ENCODE data around the gene COPS4. TPM values are rescaled to one million over a fixed set of nuclear protein-coding genes. Genes with fewer than 3 reads are reported as not detected.

COPS4 gene
- total and polyA plus RNA-seq, 9 donors, result 54.1 to 69.1 (median 61.3) TPM

DNA sequence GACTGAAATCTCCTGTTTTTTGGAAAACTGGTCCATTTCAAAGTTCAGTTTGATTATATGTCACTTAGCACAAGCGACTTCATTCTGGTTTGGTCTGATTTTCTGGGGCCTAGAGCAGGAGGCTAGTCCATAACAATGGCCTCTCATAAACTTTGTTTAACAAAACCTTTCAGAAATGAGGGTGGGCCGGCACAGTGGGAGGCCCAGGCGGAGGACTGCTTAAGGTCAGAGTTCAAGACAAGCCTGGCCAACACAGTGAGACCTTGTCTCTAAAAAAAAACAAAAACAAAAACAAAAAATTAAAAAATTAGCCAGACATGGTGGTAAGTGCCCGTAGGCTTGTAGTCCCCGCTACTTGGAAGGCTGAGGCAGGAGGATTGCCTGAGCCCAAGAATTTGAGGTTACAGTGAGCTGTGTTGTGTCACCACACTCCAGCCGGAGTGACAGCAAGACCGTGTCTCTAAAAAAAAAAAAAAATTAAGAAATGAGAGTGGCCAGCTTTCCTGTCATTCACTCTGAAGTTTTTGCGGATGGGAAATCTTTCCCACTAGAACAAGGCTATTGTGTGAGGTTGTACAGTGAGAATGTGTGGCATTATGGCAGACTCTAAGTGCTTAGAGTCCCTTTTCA, 80.8 kb downstream of the COPS4 start:
- WGBS (ENCODE audit: insufficient coverage), result 78% methylated on average over 5 of the region's 8 CpGs
- H3K27me3 ChIP-seq (ENCODE audit: control insufficient read depth, insufficient read depth, low read length), result no peaks in the 10 kb centered on the region
- no peaks in the 10 kb centered on the region for H3K36me3 ChIP-seq (ENCODE audit: control insufficient read depth, insufficient read depth, low read length)
- DNase-seq, result no peak
- no peaks in the 10 kb centered on the region for H3K4me1 ChIP-seq (ENCODE audit: control insufficient read depth, insufficient read depth, low read length)
- no peak overlapping the region for H3K27ac ChIP-seq (ENCODE audit: low read length)
- H3K4me3 ChIP-seq (ENCODE audit: low read length), result no peak overlapping the region
- no peaks in the 10 kb centered on the region for H3K9me3 ChIP-seq (replicated peaks; ENCODE audit: control insufficient read depth, low read depth, low read length)

DNA sequence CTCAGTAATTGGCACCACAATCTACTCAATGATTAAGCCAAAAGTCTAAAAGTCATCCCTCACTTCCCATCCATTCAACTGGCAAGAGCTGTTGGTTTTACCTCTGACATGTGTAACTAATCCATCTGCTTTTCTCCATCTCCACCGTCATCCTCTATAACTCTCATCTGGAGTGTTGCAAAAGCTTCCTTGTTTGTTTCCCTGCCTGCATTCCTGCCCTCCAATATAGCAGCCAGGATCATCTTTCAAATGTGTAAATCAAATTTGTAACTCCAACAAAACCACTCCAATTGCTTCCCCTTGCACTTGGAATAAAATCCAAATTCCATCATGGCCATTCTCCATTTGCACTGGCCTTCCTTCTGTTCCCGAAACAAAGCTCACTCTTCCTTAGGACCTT, 83.9 kb downstream of the COPS4 start:
- Histone ChIP-seq H3K9me3 (replicated peaks; ENCODE audit: control insufficient read depth, low read depth, low read length) (peaks cover 4% of the 10 kb centered on the region), H3K27ac (ENCODE audit: low read length) (no peak overlapping the region), H3K36me3 (ENCODE audit: control insufficient read depth, insufficient read depth, low read length) (no peaks in the 10 kb centered on the region), H3K27me3 (ENCODE audit: control insufficient read depth, insufficient read depth, low read length) (no peaks in the 10 kb centered on the region), H3K4me1 (ENCODE audit: control insufficient read depth, insufficient read depth, low read length) (no peaks in the 10 kb centered on the region), H3K4me3 (ENCODE audit: low read length) (no peak overlapping the region)
- no peak for DNase-seq
- 61% methylated on average over 2 of the region's 2 CpGs for WGBS (ENCODE audit: insufficient coverage)

- no peak for DNase-seq
- peaks cover 4% of the 10 kb centered on the region for H3K9me3 ChIP-seq (replicated peaks; ENCODE audit: control insufficient read depth, low read depth, low read length)
- H3K27me3 ChIP-seq (ENCODE audit: control insufficient read depth, insufficient read depth, low read length), result no peaks in the 10 kb centered on the region
- WGBS (ENCODE audit: insufficient coverage), result 84% methylated on average over 4 of the region's 5 CpGs
- H3K27ac ChIP-seq (ENCODE audit: low read length), result no peak overlapping the region
- H3K4me3 ChIP-seq (ENCODE audit: low read length), result no peak overlapping the region
- no peaks in the 10 kb centered on the region for H3K36me3 ChIP-seq (ENCODE audit: control insufficient read depth, insufficient read depth, low read length)
- no peaks in the 10 kb centered on the region for H3K4me1 ChIP-seq (ENCODE audit: control insufficient read depth, insufficient read depth, low read length)
Observed at GRCh38 chr4:83121246-83121645, 86.3 kb downstream of the COPS4 start.

- WGBS (ENCODE audit: insufficient coverage), result 81% methylated on average over 3 of the region's 10 CpGs
- Histone ChIP-seq H3K27me3 (ENCODE audit: control insufficient read depth, insufficient read depth, low read length) (no peaks in the 10 kb centered on the region), H3K27ac (ENCODE audit: low read length) (no peak overlapping the region), H3K4me3 (ENCODE audit: low read length) (no peak overlapping the region), H3K36me3 (ENCODE audit: control insufficient read depth, insufficient read depth, low read length) (no peaks in the 10 kb centered on the region), H3K4me1 (ENCODE audit: control insufficient read depth, insufficient read depth, low read length) (no peaks in the 10 kb centered on the region), H3K9me3 (replicated peaks; ENCODE audit: control insufficient read depth, low read depth, low read length) (peaks cover 4% of the 10 kb centered on the region)
- DNase-seq, result peak; percentile 44
Observed at GRCh38 chr4:83124111-83124780, 89.3 kb downstream of the COPS4 start.

Other genes with a start within 250 kb of the COPS4 start
- gene SCD5, start 236.4 kb upstream of the COPS4 start, total RNA-seq, result 10.2 TPM
- gene SCD5, start 236.4 kb upstream of the COPS4 start, polyA plus RNA-seq (ENCODE audit: insufficient read depth in 1 of 8, insufficient read length in 8 of 8, low replicate concordance in 1 of 8), result 10 to 100 TPM in 5 of 8 donors, 1 to 10 TPM in 3; 7.0 to 16.5 (median 13.1) TPM
- gene SEC31A, start 144.0 kb upstream of the COPS4 start, total RNA-seq, result 163 TPM
- gene SEC31A, start 144.0 kb upstream of the COPS4 start, polyA plus RNA-seq (ENCODE audit: insufficient read depth in 1 of 8, insufficient read length in 8 of 8, low replicate concordance in 1 of 8), result 100 to 1,000 TPM; 158 to 213 (median 177) TPM
- 12.8 TPM for gene THAP9, start 134.4 kb upstream of the COPS4 start, total RNA-seq
- gene THAP9, start 134.4 kb upstream of the COPS4 start, polyA plus RNA-seq (ENCODE audit: insufficient read depth in 1 of 8, insufficient read length in 8 of 8, low replicate concordance in 1 of 8), result 1 to 10 TPM; 5.4 to 7.6 (median 6.4) TPM
- 9.8 TPM for gene LIN54, start 24.4 kb upstream of the COPS4 start, total RNA-seq
- gene LIN54, start 24.4 kb upstream of the COPS4 start, polyA plus RNA-seq (ENCODE audit: insufficient read depth in 1 of 8, insufficient read length in 8 of 8, low replicate concordance in 1 of 8), result 10 to 100 TPM in 1 of 8 donors, 1 to 10 TPM in 7; 7.4 to 10.0 (median 8.4) TPM
- gene PLAC8, start 79.5 kb downstream of the COPS4 start, total RNA-seq, result 0.84 TPM
- gene PLAC8, start 79.5 kb downstream of the COPS4 start, polyA plus RNA-seq (ENCODE audit: insufficient read depth in 1 of 8, insufficient read length in 8 of 8, low replicate concordance in 1 of 8), result 1 to 10 TPM; 1.1 to 8.1 (median 1.9) TPM
- 9.5 TPM for gene COQ2, start 249.6 kb downstream of the COPS4 start, total RNA-seq
- gene COQ2, start 249.6 kb downstream of the COPS4 start, polyA plus RNA-seq (ENCODE audit: insufficient read depth in 1 of 8, insufficient read length in 8 of 8, low replicate concordance in 1 of 8), result 10 to 100 TPM in 2 of 8 donors, 1 to 10 TPM in 6; 7.7 to 12.2 (median 9.2) TPM

Measured in muscle of leg (tissue), 11 donors.